Measurements from ENCODE around the gene ZNF581.

The ZNF581 gene

GRCh38 chr19:55681131-55682092 lies 38.0 kb downstream of the ZNF581 start:
- Histone ChIP-seq H3K27ac (no peak overlapping the region), H3K4me3 (no peak overlapping the region)
- TF ChIP-seq, protein P1, sequence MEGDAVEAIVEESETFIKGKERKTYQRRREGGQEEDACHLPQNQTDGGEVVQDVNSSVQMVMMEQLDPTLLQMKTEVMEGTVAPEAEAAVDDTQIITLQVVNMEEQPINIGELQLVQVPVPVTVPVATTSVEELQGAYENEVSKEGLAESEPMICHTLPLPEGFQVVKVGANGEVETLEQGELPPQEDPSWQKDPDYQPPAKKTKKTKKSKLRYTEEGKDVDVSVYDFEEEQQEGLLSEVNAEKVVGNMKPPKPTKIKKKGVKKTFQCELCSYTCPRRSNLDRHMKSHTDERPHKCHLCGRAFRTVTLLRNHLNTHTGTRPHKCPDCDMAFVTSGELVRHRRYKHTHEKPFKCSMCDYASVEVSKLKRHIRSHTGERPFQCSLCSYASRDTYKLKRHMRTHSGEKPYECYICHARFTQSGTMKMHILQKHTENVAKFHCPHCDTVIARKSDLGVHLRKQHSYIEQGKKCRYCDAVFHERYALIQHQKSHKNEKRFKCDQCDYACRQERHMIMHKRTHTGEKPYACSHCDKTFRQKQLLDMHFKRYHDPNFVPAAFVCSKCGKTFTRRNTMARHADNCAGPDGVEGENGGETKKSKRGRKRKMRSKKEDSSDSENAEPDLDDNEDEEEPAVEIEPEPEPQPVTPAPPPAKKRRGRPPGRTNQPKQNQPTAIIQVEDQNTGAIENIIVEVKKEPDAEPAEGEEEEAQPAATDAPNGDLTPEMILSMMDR (IDR thresholded peaks at IDR 0.05) = no peak
- DNase-seq (ENCODE audit: low spot score) = no peak

GRCh38 chr19:55683449-55684261 lies 40.2 kb downstream of the ZNF581 start:
- no peak for DNase-seq (ENCODE audit: low spot score)
- H3K4me3 ChIP-seq = no peak overlapping the region

DNA sequence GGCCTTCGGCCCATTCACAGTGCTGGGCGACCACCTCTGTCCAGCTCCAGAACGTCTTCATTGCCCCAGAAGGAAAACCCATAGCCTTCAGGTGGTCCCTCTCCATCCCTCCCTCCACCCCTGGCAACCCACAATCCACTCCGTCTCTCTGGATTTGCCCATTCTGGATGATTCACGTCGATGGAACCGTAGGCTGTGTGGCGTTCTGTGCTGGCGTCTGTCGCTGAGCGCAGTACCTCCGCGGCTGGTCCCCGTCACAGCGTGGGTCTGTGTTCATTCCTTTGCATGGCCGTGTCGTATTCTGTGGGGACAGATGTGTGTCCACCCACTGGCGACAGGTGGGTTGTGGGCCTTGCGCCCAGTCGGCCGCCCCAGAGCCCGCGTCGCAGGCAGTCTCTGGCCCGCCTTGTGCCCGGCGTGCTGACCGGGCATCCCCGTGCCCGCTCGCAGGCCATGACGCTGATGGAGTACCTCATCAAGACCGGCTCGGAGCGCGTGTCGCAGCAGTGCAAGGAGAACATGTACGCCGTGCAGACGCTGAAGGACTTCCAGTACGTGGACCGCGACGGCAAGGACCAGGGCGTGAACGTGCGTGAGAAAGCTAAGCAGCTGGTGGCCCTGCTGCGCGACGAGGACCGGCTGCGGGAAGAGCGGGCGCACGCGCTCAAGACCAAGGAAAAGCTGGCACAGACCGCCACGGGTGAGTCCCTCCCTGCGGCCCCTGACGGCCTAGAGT lies 41.7 kb downstream of the ZNF581 start:
- TF ChIP-seq, protein P1 (IDR thresholded peaks at IDR 0.05) = no peak
- Histone ChIP-seq H3K4me3 (no peak overlapping the region), H3K27ac (no peak overlapping the region)
- no peak for DNase-seq (ENCODE audit: low spot score)

More at GRCh38 chr19:55683449-55684261, 40.2 kb downstream of the ZNF581 start:
- H3K27ac ChIP-seq = no peak overlapping the region
- TF ChIP-seq, protein P1 (IDR thresholded peaks at IDR 0.05) = no peak

DNA sequence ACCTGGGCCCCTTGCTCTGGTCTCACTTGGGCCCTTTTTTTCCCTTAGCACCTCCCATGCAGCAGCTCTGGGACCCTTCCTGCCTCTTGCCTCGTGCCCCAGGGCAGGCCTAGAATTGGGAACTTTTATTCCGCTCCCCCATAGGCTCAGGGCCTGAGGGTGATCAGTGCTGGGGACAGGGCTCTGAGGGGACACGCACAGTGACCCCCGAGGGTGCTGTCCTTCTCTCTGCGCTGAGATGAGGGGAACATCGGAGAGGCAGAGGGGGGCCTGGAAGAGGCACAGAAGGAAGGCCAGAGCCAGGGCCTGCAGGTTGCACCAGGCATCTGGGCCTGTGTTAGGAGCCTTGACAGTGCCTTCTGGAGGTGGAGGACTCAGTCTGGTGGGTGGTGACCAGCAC lies 42.3 kb downstream of the ZNF581 start:
- no peak overlapping the region for H3K4me3 ChIP-seq
- TF ChIP-seq, protein P1 (IDR thresholded peaks at IDR 0.05) = no peak
- no peak overlapping the region for H3K27ac ChIP-seq
- DNase-seq (ENCODE audit: low spot score) = no peak

- no peak for DNase-seq (ENCODE audit: low spot score)
Measured at GRCh38 chr19:55686311-55687050, 43.0 kb downstream of the ZNF581 start.

More at GRCh38 chr19:55686311-55687050, 43.0 kb downstream of the ZNF581 start:
- H3K27ac ChIP-seq = no peak overlapping the region
- H3K4me3 ChIP-seq = no peak overlapping the region
- TF ChIP-seq, protein P1 (IDR thresholded peaks at IDR 0.05) = no peak

Measured in coronary artery (tissue), 2 donors.